IMR-90 (cell line): ENCODE measurements around the gene TRAPPC2B. TPM values are rescaled to one million over a fixed set of nuclear protein-coding genes. Genes with fewer than 3 reads are reported as not detected.

ENCODE experiments used
- ATAC-seq: fragments of 200-7000 bp; cut with Tn5 transposase; 2 replicates; pipeline ENCODE4 v1.9.1; 2020; ENCODE audit warnings: low read depth, mild to moderate bottlenecking, moderate library complexity
- BruUV-seq: library from RNA; stranded (reverse); fragments of 400-500 nt; replicated peaks from 2 replicates; lab custom pipeline; 2021; lab: Mats Ljungman, UMichigan
- CTCF ChIA-PET: fragments of 300-600 bp; formaldehyde crosslinking; extraction: SDS; loops from one replicate; lab custom pipeline; 2021; ENCODE audit warnings: antibody characterized with exemption; lab: Yijun Ruan, JAX
- POLR2A ChIA-PET: fragments of 300-600 bp; sonication (Branson Sonifier 250); formaldehyde crosslinking; loops from one replicate; lab custom pipeline; 2022; ENCODE audit warnings: antibody characterized with exemption; ENCODE audit not compliant: unreplicated experiment; lab: Charles Lee
- DNase-seq: peaks from one replicate; pipeline ENCODE4 v3.0.0; 2013
- H2AFZ ChIP-seq: replicated peaks from 2 replicates; pipeline ENCODE3; 2013; ENCODE audit warnings: low read length, mild to moderate bottlenecking; ENCODE audit not compliant: poor library complexity
- H2AK5ac ChIP-seq: 2 replicates; pipeline ENCODE4 v1.6.1; 2013; ENCODE audit warnings: low read depth, low read length, inconsistent platforms
- H2AK9ac ChIP-seq: replicated peaks from 2 replicates; pipeline ENCODE3; 2013; ENCODE audit warnings: mild to moderate bottlenecking, low read depth, low read length, moderate library complexity; ENCODE audit not compliant: poor library complexity
- H2BK120ac ChIP-seq: 2 replicates; pipeline ENCODE4 v1.6.1; 2013; ENCODE audit warnings: low read depth, low read length, inconsistent platforms
- H2BK15ac ChIP-seq: 3 replicates; pipeline ENCODE4 v1.6.1; 2013; ENCODE audit warnings: low read depth, low read length, inconsistent platforms
- H2BK20ac ChIP-seq: 2 replicates; pipeline ENCODE4 v1.6.1; 2013; ENCODE audit warnings: low read depth, mild to moderate bottlenecking, inconsistent platforms, low read length, moderate library complexity
- H2BK5ac ChIP-seq: 2 replicates; pipeline ENCODE4 v1.6.1; 2013; ENCODE audit warnings: mild to moderate bottlenecking, low read depth, low read length, inconsistent platforms; ENCODE audit not compliant: poor library complexity, severe bottlenecking
- H3K14ac ChIP-seq: replicated peaks from 2 replicates; pipeline ENCODE4 v1.6.1; 2013; ENCODE audit warnings: low read depth, low read length, inconsistent platforms
- H3K18ac ChIP-seq: 2 replicates; pipeline ENCODE4 v1.6.1; 2013; ENCODE audit warnings: low read depth, low read length, control low read depth
- H3K23ac ChIP-seq: 2 replicates; pipeline ENCODE4 v1.6.1; 2013; ENCODE audit warnings: low read depth, low read length, inconsistent platforms
- H3K27ac ChIP-seq: 2 replicates; pipeline ENCODE4 v1.5.1; 2013; ENCODE audit warnings: mild to moderate bottlenecking, control low read depth, low read length; ENCODE audit not compliant: insufficient read depth
- H3K27me3 ChIP-seq: 2 replicates; pipeline ENCODE4 v1.6.1; 2013; ENCODE audit warnings: low read length; ENCODE audit not compliant: control insufficient read depth, insufficient read depth
- H3K36me3 ChIP-seq: 2 replicates; pipeline ENCODE4 v1.6.1; 2013; ENCODE audit warnings: low read length, mixed read lengths; ENCODE audit not compliant: control insufficient read depth, insufficient read depth
- H3K4ac ChIP-seq: 2 replicates; pipeline ENCODE4 v1.6.1; 2013; ENCODE audit warnings: low read depth, low read length, inconsistent platforms
- H3K4me1 ChIP-seq: 2 replicates; pipeline ENCODE4 v1.6.1; 2013; ENCODE audit warnings: low read length, mixed read lengths; ENCODE audit not compliant: control insufficient read depth, insufficient read depth
- H3K4me2 ChIP-seq: 2 replicates; pipeline ENCODE4 v1.6.1; 2013; ENCODE audit warnings: low read depth, mild to moderate bottlenecking, control low read depth, low read length, moderate library complexity
- H3K4me3 ChIP-seq: 2 replicates; pipeline ENCODE4 v1.5.1; 2013; ENCODE audit warnings: low read depth, mild to moderate bottlenecking, control low read depth, low read length, moderate library complexity; ENCODE audit not compliant: insufficient read depth
- H3K56ac ChIP-seq: 2 replicates; pipeline ENCODE4 v1.6.1; 2013; ENCODE audit warnings: low read length, inconsistent platforms; ENCODE audit not compliant: insufficient read depth; ENCODE audit errors: extremely low read depth
- H3K79me1 ChIP-seq, 2 experiments: 2 replicates each; pipeline ENCODE4 v1.6.1; 2013; ENCODE audit warnings: low read length in 2 of 2, inconsistent platforms in 1 of 2, low read depth in 1 of 2
- H3K9ac ChIP-seq: 2 replicates; pipeline ENCODE4 v1.6.1; 2013; ENCODE audit warnings: low read depth, low read length, control low read depth
- H3K9me1 ChIP-seq: 2 replicates; pipeline ENCODE4 v1.6.1; 2013; ENCODE audit warnings: low read length, inconsistent platforms; ENCODE audit not compliant: insufficient read depth
- H3K9me3 ChIP-seq: 2 replicates; pipeline ENCODE4 v1.6.1; 2013; ENCODE audit warnings: low read length; ENCODE audit not compliant: control insufficient read depth, insufficient read depth
- H4K20me1 ChIP-seq: 2 replicates; pipeline ENCODE4 v1.6.1; 2013; ENCODE audit warnings: low read length, inconsistent platforms; ENCODE audit not compliant: insufficient read depth
- H4K5ac ChIP-seq: 2 replicates; pipeline ENCODE4 v1.6.1; 2013; ENCODE audit warnings: mild to moderate bottlenecking, low read depth, low read length, control low read depth
- H4K8ac ChIP-seq, 2 experiments: 2 replicates each; pipeline ENCODE4 v1.6.1; 2013; ENCODE audit warnings: low read depth in 2 of 2, low read length in 2 of 2, control low read depth in 1 of 2, inconsistent platforms in 1 of 2
- H4K91ac ChIP-seq: 2 replicates; pipeline ENCODE4 v1.6.1; 2013; ENCODE audit warnings: low read depth, low read length, inconsistent platforms; ENCODE audit not compliant: insufficient read depth
- CEBPB ChIP-seq: IDR thresholded peaks from 2 replicates; pipeline ENCODE4 v1.6.1; 2012; ENCODE audit warnings: low read depth, low read length, improper control_type of control experiment
- MAFK ChIP-seq: IDR thresholded peaks from 2 replicates; pipeline ENCODE4 v1.6.1; 2012; ENCODE audit warnings: low read depth, low read length, improper control_type of control experiment
- MXI1 ChIP-seq: IDR thresholded peaks from 2 replicates; pipeline ENCODE4 v1.6.1; 2012; ENCODE audit warnings: low read depth, mild to moderate bottlenecking, low read length, moderate library complexity, borderline replicate concordance
- POLR2A ChIP-seq: IDR thresholded peaks from 2 replicates; pipeline ENCODE4 v1.6.1; 2012; ENCODE audit warnings: mild to moderate bottlenecking, low read depth, low read length
- SMC3 ChIP-seq: fragments of 150-350 bp; IDR thresholded peaks from 2 replicates; pipeline ENCODE4 v1.6.1; 2016; ENCODE audit warnings: low read depth, mild to moderate bottlenecking, antibody characterized with exemption, low read length, moderate library complexity
- WGBS, 2 experiments: methylation state at CpG; one replicate each; pipeline versions ENCODE4 v1.1.5 to v1.1.7; 2013; ENCODE audit warnings: missing lambda C conversion rate in 2 of 2; ENCODE audit not compliant: insufficient read length in 1 of 2; ENCODE audit errors: extremely low coverage in 2 of 2; 5-methylcytosine and 5-hydroxymethylcytosine counted together
- dilution Hi-C: fragments of 300-500 bp; cut with HindIII; formaldehyde crosslinking; loops from one replicate; pipeline ENCODE4 v1.14.3; 2018; ENCODE audit warnings: low sequenced_read_pairs; ENCODE audit not compliant: unreplicated experiment
- in situ Hi-C: fragments of 300-500 bp; cut with MboI; formaldehyde crosslinking; loops from 3 replicates; pipeline ENCODE4 v1.14.3; 2019; ENCODE audit warnings: low sequenced_read_pairs, inconsistent platforms, mixed read lengths
- intact Hi-C: fragments of 100-400 bp; cut with micrococcal nuclease; formaldehyde crosslinking; loops from 2 replicates; pipeline ENCODE4 v1.10.0; 2022
- polyA plus RNA-seq, 3 experiments: library from polyadenylated mRNA; depleted of rRNA; stranded (reverse); fragments of >200 nt; gene quantifications; 2 replicates each; pipeline ENCODE4 v1.2.3, GENCODE V29; 2012; ENCODE audit warnings: low replicate concordance in 1 of 3
- total RNA-seq: library from RNA; depleted of rRNA; stranded (reverse); fragments of >200 nt; gene quantifications from 2 replicates; pipeline ENCODE4 v1.2.3, GENCODE V29; 2012

Gene TRAPPC2B
- total and polyA plus RNA-seq, 2 of the 4 experiments (the other 2 are of a cell fraction): 14.9 to 20.4 TPM

- Histone ChIP-seq H2AK9ac (no peak overlapping the region), H4K91ac (no peak overlapping the region), H3K4me3 (no peak overlapping the region), H3K14ac (no peak overlapping the region), H4K5ac (no peak overlapping the region), H3K27ac (no peak overlapping the region), H2AK5ac (no peak overlapping the region), H4K20me1 (no peaks in the 10 kb centered on the region), H2BK5ac (no peak overlapping the region), H3K4ac (no peak overlapping the region), H3K23ac (no peak overlapping the region), H3K56ac (no peak overlapping the region), H3K9ac (no peak overlapping the region), H3K18ac (no peak overlapping the region), H2AFZ (no peak overlapping the region), H3K9me3 (no peaks in the 10 kb centered on the region), H3K4me2 (no peak overlapping the region), H2BK120ac (no peak overlapping the region), H2BK20ac (no peak overlapping the region), H3K9me1 (no peaks in the 10 kb centered on the region), H3K4me1 (no peaks in the 10 kb centered on the region; the same call in 1 of the 2 replicates), H3K36me3 (no peaks in the 10 kb centered on the region), H3K79me1 (no peaks in the 10 kb centered on the region), H3K27me3 (peaks cover 12% of the 10 kb centered on the region), H2BK15ac (no peak overlapping the region), H4K8ac (no peak overlapping the region)
- ATAC-seq: no peak
- intact Hi-C loops: no loop called here
- ChIA-PET CTCF (no interaction called here), POLR2A (no interaction called here)
- TF ChIP-seq MAFK: no peak
- no peak for TF ChIP-seq SMC3
- TF ChIP-seq MXI1: no peak
- TF ChIP-seq POLR2A: no peak
- TF ChIP-seq CEBPB: peak; percentile 16; the same call in 1 of the 2 replicates
- no CpG with 5 or more reads among the region's 4 CpGs for whole genome bisulfite sequencing, 2 experiments
- BruUV-seq: no TSS peak
- dilution Hi-C loops: no loop called here
- in situ Hi-C loops: no loop called here
- DNase-seq: no peak
Observed at GRCh38 chr19:57314146-57314545, 49.2 kb upstream of the TRAPPC2B start.
